Testis (tissue), 2 donors: ENCODE data around the gene HCRT.

ENCODE experiments used
- POLR2A ChIP-seq: fragments of 450-650 bp; IDR thresholded peaks from one replicate; pipeline ENCODE4 v1.6.1; 2017; ENCODE audit warnings: antibody characterized with exemption, mild to moderate bottlenecking, moderate library complexity
- TF ChIP-seq, protein P1 (sequence below), 3 experiments: fragments of 450-650 bp in 2 of 3; fragments of 200-600 bp in 1 of 3; sonication (generic) in 1 of 3; IDR thresholded peaks; one replicate each; pipeline ENCODE4 v1.5.1; 2016 to 2019; ENCODE audit warnings: antibody characterized with exemption in 3 of 3, mild to moderate bottlenecking in 2 of 3, moderate library complexity in 1 of 3

DNA sequence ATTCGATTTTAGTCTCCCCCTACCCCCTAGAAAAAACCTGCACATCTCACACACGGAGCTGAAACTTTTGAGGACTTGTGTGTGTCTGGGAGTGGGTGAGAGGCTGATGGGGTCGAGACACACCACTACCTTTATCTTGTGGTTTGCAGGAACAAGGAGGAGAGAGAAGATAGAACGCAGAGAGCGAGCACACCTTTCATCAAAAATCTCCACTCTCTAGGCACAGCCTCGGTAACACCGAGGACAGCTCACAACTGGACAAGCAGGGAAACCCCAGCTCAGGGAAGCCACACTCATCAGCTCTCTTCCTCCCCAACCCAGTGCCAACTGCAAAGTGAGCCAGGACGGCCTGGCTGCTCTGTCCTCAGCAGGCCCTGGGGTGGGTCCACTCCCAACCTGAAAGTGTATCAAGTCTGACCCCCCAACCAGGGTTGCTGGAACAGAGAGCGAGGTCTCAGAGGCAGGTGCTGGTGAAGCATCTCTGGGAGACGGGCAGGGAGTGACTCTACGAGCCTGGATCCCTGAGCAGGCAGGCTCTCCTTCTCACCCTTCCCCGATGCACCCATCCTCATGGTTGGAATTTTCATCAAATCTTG, 14.3 kb upstream of the HCRT start:
- TF ChIP-seq POLR2A = no peak
- TF ChIP-seq, protein P1, sequence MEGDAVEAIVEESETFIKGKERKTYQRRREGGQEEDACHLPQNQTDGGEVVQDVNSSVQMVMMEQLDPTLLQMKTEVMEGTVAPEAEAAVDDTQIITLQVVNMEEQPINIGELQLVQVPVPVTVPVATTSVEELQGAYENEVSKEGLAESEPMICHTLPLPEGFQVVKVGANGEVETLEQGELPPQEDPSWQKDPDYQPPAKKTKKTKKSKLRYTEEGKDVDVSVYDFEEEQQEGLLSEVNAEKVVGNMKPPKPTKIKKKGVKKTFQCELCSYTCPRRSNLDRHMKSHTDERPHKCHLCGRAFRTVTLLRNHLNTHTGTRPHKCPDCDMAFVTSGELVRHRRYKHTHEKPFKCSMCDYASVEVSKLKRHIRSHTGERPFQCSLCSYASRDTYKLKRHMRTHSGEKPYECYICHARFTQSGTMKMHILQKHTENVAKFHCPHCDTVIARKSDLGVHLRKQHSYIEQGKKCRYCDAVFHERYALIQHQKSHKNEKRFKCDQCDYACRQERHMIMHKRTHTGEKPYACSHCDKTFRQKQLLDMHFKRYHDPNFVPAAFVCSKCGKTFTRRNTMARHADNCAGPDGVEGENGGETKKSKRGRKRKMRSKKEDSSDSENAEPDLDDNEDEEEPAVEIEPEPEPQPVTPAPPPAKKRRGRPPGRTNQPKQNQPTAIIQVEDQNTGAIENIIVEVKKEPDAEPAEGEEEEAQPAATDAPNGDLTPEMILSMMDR (IDR thresholded peaks at IDR 0.05) = no peak
